ENCODE data around the gene IGFBP6.

IGFBP6 gene

DNA sequence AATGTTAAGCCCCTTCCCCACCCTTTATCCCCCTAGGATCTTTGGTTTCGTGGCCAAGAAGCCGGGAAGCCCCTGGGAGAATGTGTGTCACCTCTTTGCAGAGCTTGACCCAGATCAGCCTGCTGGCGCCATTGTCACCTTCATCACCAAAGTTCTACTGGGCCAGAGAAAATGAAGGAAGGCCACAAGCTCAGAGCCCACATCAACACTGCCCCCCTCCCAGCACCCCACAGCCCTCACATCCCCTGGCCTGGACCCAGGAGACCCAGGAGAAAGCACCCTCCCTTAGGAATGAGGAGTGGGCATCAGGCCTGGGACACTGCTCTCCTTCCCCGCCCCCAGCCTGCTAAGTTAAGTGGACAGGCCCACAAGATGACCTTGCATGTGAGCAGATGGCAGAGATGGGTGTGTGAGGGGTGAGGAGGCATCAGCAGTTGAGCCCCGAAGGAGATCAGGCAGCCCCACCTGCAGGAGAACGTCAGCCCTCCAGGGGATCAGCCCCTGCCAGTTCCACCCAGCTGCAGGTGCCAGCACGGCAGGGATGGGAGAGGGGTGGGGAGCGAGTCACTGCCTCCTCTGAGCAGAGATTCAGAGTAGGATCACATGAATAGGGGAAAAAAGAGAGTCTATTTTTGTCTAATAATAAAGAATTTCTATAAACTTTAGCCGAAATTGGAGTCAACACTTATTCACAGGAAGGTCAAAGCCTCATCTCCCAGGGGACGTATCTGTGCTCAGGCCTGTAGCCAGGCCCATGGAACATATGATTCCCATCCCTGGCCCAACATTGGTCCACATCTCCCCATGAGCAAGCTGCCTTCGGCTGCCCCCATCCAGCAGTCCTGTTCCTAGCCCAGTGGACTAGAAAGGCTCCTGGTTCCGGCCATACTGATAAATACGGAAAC, 33.5 kb upstream of the IGFBP6 start:
- DNase-seq = no peak
- ATAC-seq = no peak
- Mint-ChIP-seq H3K27me3 (no peaks in the 10 kb centered on the region), H3K36me3 (ENCODE audit: low read depth) (peaks cover 10% of the 10 kb centered on the region), H3K4me3 (no peak overlapping the region), H3K27ac (no peak overlapping the region), H3K9me3 (no peaks in the 10 kb centered on the region), H3K4me1 (peaks cover 5% of the 10 kb centered on the region)

DNA sequence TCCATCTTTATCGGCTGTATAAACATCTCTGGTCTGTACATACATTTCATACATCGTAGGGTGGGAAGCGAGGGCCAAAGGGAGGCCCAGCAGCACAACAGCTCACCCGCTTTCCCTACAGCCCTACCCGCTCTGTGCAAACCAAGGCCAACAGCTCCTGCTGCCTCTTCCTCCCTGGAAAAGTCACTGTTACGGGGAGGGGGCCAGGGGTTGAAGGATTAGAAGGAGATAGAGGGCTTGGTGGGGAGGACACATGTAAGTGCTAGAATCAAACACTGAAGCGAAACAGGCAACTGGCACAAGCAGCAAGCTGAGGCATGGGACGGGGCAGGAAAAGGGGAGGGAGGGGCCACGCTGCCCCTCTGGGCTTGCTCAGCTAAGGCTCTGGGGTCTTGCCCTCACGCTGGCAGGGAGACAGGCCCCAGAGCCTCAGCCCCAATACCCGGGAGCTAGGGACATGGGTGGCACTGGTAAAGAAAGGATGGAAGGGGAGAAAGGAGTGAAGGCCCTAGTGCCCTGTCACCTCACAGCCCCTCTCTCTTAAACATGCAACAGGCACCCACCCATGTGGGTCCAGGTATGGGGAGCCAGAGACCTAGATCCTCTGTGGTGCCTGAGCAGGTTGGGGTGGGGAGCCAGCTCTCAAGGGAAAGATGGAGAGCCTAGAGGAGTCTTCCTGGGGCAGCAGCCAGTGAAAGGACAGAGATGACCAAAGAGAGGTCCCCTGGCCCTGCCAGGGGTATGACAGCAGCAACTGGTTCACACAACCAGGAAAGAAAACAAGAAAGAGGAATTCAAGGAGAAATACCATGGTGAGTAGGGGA, 32.6 kb upstream of the IGFBP6 start:
- Mint-ChIP-seq H3K4me1 (peaks cover 5% of the 10 kb centered on the region), H3K27ac (no peak overlapping the region), H3K36me3 (ENCODE audit: low read depth) (peaks cover 10% of the 10 kb centered on the region), H3K27me3 (no peaks in the 10 kb centered on the region), H3K9me3 (no peaks in the 10 kb centered on the region), H3K4me3 (no peak overlapping the region)
- DNase-seq (no peak), ATAC-seq (no peak)

DNA sequence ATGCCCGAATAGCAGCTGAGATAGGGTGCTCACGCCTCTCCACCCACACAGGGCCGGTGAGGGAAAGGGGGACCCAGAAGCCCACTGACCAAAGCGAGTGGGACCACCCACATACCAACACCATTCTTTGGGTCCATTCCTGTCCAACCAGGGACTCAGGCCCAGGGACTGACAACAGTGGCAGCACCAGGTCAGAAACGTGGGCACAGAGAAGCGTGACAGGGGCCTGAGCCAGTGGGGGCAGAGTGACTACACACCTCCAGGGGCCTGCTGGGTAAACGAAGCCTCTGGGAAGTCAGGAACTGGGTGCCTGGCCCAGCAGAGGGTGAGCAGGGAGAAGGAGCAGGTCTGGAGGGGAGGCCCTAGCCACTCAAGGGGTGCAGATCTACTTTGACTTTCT, 32.0 kb upstream of the IGFBP6 start:
- no peaks in the 10 kb centered on the region for H3K9me3 Mint-ChIP-seq
- peaks cover 5% of the 10 kb centered on the region for H3K4me1 Mint-ChIP-seq
- H3K27me3 Mint-ChIP-seq = no peaks in the 10 kb centered on the region
- H3K4me3 Mint-ChIP-seq = no peak overlapping the region
- peaks cover 10% of the 10 kb centered on the region for H3K36me3 Mint-ChIP-seq (ENCODE audit: low read depth)
- ATAC-seq (no peak), DNase-seq (no peak)
- no peak overlapping the region for H3K27ac Mint-ChIP-seq

DNA sequence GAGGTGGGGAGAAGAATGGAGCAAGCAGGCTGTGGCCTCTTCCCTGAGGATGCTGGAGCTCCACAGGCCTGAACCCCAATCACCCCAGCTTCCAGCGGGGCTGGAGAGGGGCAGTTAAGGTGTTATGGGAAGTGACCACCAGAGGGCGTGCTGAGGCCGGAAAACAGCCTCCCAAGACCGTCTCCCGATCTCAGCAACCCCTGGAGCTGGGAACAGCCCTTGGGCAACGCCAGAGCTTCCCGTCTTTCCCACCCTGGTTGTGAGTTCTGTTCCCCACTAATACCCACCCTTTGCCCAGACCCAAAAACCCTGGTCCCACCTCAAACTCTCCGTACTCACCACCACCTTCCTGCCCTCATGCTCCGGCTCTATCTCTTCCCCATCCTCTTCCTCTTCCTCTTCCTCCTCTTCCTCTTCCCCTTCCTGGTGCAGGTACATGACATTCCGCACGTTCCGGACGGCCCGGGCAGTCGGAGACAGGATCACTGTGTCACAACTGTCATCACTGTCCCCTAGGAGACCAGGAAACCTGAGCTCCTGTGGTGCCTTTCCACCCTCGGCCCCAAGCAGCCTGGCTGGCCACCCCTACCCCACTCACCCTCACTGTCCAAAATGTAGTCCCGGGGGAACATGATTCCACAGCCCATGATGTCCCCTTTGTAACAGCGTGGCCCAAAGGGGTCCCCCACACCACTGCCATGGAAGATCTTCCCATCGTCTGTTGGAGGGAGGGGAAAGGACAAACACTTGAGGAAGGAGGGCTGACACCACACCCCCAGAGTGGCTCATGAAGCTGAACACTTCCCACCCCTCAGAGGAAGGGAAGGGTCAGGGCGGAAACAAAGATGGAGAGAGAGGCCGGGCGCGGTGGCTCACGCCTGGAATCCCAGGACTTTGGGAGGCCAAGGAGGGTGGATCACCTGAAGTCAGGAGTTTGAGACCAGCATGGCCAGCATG, 31.2 kb upstream of the IGFBP6 start:
- Mint-ChIP-seq H3K27me3 (no peaks in the 10 kb centered on the region), H3K9me3 (no peaks in the 10 kb centered on the region), H3K27ac (peak overlapping the region; percentile 4), H3K36me3 (ENCODE audit: low read depth) (peaks cover 10% of the 10 kb centered on the region), H3K4me3 (no peak overlapping the region), H3K4me1 (peaks cover 5% of the 10 kb centered on the region)
- ATAC-seq (peak; percentile 51), DNase-seq (peak; percentile 78)

DNA sequence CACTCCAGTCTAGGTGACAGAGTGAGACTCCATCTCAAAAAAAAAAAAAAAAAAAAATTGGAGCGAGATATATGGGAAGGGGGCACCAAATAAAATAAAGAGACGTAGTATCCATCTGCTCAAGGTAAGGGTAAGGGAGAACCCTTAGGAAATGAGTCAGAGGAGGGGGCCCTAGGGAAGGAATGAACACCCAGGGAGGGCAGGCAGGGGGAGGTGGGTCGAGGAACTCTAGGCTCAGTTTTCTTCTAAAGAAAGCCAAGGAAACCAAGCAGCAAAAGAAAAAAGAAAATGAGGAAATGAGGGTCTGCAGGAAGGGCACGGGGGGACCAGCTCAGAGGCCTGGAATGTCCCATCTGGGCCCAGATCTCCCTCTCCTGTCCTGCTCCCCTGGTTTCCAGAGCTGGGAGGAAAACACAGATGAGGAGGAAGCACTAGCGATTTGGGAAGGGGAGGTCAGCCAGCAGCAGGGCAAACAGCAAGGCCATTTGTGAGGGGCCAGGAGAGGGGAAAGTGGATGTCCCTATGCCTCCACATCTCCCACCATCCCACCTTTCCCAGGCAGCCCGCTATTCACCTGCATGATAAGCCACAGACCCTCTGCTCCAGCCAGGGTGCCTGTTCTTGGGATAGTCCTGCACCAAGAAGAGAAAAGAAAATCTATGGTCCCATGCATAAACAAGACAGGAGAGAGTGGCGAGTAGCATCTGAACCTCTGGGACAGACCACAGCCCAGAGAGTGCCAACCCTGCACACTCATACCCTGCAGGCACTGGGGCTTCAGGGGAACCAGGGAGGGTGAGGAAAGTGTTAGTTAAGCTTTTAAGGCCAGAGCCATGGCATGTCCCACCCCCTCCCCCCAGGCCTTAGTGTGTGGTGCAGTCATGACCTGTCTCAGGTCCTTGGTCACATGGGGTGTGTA, 30.1 kb upstream of the IGFBP6 start:
- Mint-ChIP-seq H3K4me3 (no peak overlapping the region), H3K27me3 (no peaks in the 10 kb centered on the region), H3K27ac (no peak overlapping the region), H3K36me3 (ENCODE audit: low read depth) (peaks cover 10% of the 10 kb centered on the region), H3K4me1 (peaks cover 11% of the 10 kb centered on the region), H3K9me3 (no peaks in the 10 kb centered on the region)
- ATAC-seq (peak; percentile 20), DNase-seq (no peak)

DNA sequence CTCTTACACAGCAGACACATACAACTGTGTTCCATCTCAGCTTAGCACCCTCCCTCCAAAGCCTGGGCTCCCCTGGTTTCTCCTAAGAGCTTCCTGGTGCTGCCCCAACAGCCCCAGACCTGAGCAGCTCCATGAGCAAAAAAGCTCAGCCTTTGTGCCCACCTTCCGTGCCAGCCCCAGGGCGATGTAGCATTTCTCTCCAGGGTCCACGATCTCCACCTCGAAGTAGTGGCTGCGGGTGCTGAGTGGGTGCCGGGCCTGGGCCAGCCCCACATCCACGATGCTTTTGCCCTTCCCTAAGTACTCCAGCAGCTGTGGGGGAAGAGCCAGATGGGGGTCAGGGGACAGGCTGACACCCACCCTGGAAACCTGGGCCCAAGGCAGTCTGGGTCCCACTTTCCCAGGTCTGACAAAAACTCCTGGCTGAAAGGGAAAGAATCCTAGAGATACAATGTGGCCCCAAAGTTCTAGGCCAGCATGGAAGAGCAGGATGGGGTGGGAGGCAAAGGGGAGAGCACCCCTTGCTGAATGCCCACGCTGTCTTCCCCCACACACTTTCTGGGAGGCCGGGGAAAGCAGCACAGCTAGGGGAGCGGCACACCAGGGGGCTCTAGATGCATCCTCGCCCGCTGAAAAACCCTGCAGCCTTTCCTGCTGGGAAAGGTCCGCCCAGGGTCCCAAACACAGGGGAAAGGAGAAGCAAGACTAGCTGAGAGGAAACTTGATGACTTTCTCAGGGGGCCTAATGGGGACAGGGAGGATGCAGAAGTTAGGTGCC, 29.3 kb upstream of the IGFBP6 start:
- Mint-ChIP-seq H3K4me3 (no peak overlapping the region), H3K36me3 (ENCODE audit: low read depth) (peaks cover 16% of the 10 kb centered on the region), H3K4me1 (peaks cover 13% of the 10 kb centered on the region), H3K9me3 (no peaks in the 10 kb centered on the region), H3K27ac (no peak overlapping the region), H3K27me3 (no peaks in the 10 kb centered on the region)
- ATAC-seq = no peak
- no peak for DNase-seq

DNA sequence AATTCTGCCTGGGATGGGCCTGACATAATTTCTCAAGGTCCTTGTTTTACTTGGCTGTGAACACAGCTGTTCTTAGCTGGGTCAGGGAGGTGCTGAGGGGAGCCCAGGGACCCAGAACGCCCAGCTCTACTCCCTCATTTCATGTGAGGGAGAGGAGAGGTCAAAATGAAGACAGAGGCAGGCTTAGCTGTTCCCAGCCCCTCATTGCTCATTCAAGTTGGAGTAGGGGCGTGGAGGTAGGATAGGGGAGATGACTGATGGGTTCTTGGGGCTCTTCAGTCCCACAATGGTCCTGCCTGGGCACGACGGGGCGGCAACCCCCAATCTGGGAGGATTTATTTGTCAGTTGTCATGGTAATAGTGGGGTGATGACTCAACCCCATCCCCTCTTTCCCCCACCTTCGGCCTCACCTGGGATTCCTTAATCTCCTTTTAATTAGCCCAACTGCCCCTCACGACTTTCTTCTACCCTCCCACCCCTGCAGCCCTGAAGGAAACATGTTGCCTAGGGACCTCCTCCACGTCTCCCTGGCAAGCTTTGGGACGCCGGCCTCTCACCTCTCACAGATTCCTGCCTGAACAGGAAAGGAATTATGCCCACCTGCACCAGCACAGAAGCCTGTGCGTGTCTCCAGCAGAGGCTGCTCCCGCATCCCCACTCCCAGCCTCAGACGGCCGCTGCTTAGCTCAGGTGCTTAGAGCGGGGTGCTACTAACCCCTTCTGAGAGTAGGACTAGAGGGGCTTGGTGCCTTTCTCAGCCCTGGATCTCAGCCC, 28.5 kb upstream of the IGFBP6 start:
- Mint-ChIP-seq H3K27ac (no peak overlapping the region), H3K9me3 (no peaks in the 10 kb centered on the region), H3K27me3 (no peaks in the 10 kb centered on the region), H3K4me1 (peaks cover 13% of the 10 kb centered on the region), H3K36me3 (ENCODE audit: low read depth) (peaks cover 16% of the 10 kb centered on the region), H3K4me3 (no peak overlapping the region)
- DNase-seq = no peak
- ATAC-seq = no peak

DNA sequence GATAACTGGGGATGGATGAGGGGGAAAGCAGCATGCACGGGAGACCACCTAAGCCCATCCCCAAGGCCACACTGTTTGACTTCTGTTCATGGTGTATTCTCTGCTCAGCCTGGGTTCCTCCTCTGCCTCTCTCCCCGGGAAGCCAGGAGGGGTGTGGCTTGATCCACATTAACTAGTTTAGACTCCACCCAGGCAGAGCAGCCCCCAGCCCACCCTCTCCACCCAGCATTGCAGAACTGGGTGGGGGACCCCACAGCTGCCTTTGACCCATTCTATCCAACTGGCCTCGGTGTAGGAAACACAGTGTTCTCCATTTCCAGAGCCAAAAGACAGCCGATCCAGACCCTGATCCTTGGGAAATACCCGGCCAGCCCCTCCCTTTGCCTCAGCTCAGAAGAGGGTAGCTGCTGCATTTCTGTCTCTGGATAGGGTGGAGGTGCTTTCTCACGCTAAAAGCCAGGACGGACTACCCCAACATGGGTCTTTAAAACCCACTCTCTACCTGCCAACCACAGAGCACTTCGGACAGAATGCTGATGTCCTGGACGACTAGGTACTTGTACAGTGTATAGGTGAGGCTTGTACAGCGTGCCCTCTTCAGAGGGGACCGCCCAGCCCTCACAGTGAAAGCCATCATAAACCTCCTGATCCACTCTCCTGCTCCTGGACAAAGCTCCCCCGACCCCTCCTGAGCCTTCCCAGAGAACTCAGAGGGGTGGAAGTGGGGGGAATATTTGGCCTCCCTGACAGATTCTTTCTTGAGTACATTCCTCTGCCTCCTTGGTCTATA, 27.7 kb upstream of the IGFBP6 start:
- Mint-ChIP-seq H3K27ac (no peak overlapping the region), H3K9me3 (no peaks in the 10 kb centered on the region), H3K4me1 (peaks cover 13% of the 10 kb centered on the region), H3K4me3 (no peak overlapping the region), H3K36me3 (ENCODE audit: low read depth) (peaks cover 16% of the 10 kb centered on the region), H3K27me3 (no peaks in the 10 kb centered on the region)
- no peak for DNase-seq
- ATAC-seq = no peak

DNA sequence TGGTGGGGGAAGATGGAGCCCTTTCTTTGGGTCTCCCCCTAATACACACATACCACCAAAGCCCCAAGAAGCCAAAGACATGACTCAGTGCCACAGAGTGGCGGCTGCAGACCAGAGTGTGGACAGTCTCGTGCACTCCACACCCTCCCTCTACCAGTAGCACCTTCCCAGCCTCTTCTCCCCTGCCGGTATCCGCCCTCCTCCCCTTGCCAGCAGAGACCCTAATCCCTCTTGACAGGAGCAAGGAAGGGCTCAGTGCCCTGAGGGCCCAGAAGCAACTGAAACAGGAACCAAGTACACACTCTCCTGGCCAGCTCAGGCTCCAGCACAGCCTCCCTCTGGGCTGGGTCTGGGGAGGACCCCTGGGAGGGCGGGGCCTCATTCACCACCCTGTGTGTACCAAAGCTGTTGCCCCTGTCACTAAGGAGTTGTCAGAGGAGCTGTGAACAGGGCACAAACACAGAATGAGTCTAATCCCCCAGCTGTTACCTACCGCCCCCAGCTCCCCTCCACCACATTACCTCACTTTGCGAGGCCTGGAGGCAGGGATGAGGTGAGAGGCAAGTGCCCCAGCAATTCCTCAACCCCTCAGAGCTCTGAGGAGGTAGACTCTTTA, 26.5 kb upstream of the IGFBP6 start:
- DNase-seq (no peak), ATAC-seq (no peak)
- Mint-ChIP-seq H3K4me3 (no peak overlapping the region), H3K27me3 (no peaks in the 10 kb centered on the region), H3K27ac (peak overlapping the region; percentile 27), H3K9me3 (no peaks in the 10 kb centered on the region), H3K36me3 (ENCODE audit: low read depth) (peaks cover 12% of the 10 kb centered on the region), H3K4me1 (peaks cover 11% of the 10 kb centered on the region)

DNA sequence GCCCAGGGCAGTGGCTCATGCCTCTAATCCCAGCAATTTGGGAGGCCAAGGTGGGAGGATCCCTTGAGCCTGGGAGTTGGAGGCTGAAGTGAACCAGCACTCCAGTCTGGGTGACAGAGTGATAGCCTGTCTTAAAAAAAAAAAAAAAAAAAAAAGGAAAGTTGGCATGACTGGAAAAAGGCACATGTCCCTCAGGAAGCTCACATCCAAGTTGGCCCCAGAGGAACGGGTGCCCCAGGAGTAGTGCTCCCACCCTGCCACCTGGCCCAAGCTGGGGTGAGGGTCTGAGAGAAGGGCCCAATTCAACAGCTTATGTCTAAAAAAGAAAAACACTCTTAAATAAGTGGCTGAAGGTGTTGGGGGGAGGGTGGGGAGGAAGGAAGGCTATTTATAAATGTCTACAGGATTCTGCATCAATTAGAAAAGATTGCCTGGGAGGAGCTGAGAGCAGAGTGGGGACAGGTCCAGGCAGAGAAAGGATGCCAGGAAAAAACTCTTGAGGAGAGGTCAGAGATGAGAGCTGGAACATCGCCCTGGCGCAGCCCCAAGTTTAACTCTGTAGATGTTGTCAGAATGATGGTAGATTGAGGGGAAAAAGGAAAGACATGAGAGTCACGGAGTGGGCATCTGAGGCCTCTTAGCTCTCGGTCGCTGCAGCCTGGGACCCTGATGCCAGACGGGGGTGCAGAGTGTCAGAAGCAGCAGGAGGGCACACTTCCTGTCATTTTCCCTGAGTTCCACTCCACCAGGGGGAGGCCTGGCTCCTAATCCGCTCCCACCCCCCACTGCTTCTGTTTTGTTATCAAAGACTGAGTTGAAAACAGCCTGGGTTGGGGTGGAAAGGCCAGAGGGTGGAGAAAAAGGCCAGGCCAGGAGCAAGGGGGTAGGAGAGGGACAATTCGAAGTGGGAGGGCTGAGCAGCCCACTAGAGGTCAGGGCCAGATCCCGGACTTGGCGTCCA, 25.6 kb upstream of the IGFBP6 start:
- peaks cover 7% of the 10 kb centered on the region for H3K36me3 Mint-ChIP-seq (ENCODE audit: low read depth)
- H3K9me3 Mint-ChIP-seq = no peaks in the 10 kb centered on the region
- no peak overlapping the region for H3K27ac Mint-ChIP-seq

DNA sequence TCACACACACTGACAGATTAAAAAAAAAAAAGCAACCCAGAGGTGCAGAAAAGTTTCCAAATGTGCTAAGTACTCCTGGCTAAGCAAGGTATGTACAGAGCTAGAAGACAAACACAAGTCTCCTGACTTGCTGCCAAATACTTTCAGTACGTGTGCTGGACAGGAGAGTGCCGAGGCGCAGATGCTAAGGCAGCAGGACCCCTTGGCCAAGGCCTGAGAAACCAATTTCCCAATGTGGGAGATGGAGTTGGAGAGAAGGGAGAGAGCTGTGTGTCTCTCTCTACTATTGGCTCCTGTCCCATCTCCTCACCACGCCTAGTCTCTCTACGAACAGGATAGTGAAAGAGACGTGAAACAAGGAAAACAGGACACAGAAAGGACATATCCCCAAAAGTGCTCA, 23.6 kb upstream of the IGFBP6 start:
- no peaks in the 10 kb centered on the region for H3K9me3 Mint-ChIP-seq
- no peak overlapping the region for H3K4me3 Mint-ChIP-seq
- ATAC-seq = no peak
- peaks cover 24% of the 10 kb centered on the region for H3K4me1 Mint-ChIP-seq
- DNase-seq = no peak
- H3K36me3 Mint-ChIP-seq (ENCODE audit: low read depth) = peaks cover 12% of the 10 kb centered on the region
- H3K27ac Mint-ChIP-seq = no peak overlapping the region
- H3K27me3 Mint-ChIP-seq = no peaks in the 10 kb centered on the region

More for the DNA sequence above, 25.6 kb upstream of the IGFBP6 start:
- Mint-ChIP-seq H3K4me3 (no peak overlapping the region), H3K4me1 (peaks cover 10% of the 10 kb centered on the region), H3K27me3 (no peaks in the 10 kb centered on the region)
- ATAC-seq (no peak), DNase-seq (no peak)
